Ectodermal cell (in vitro differentiated cells): ENCODE measurements around the gene SIX2.
A peak's percentile ranks its signal among the peaks of the same experiment; 100 is the strongest.

Experiments
- H3K27ac ChIP-seq: 2 replicates; pipeline ENCODE4 v1.7.0; 2013; ENCODE audit warnings: mild to moderate bottlenecking, low read depth, low read length; ENCODE audit not compliant: insufficient read depth, poor library complexity, severe bottlenecking
- H3K27me3 ChIP-seq: 2 replicates; pipeline ENCODE4 v1.7.0; 2013; ENCODE audit warnings: mild to moderate bottlenecking, low read length; ENCODE audit not compliant: insufficient read depth, control insufficient read depth, poor library complexity, severe bottlenecking
- H3K36me3 ChIP-seq: one replicate; pipeline ENCODE4 v1.7.0; 2013; ENCODE audit warnings: low read length; ENCODE audit not compliant: control insufficient read depth, insufficient read depth
- H3K4me1 ChIP-seq: one replicate; pipeline ENCODE4 v1.7.0; 2013; ENCODE audit warnings: low read length; ENCODE audit not compliant: control insufficient read depth, insufficient read depth
- H3K4me3 ChIP-seq: 2 replicates; pipeline ENCODE4 v1.7.0; 2013; ENCODE audit warnings: low read depth, low read length, control low read depth; ENCODE audit not compliant: insufficient read depth
- H3K9me3 ChIP-seq: 2 replicates; pipeline ENCODE4 v1.7.0; 2013; ENCODE audit warnings: mild to moderate bottlenecking, low read length, moderate library complexity; ENCODE audit not compliant: control insufficient read depth
- WGBS, 2 experiments: methylation state at CpG; one replicate each; pipeline ENCODE4 v1.1.7; 2013; ENCODE audit warnings: missing lambda C conversion rate in 2 of 2; 5-methylcytosine and 5-hydroxymethylcytosine counted together

Gene SIX2

DNA sequence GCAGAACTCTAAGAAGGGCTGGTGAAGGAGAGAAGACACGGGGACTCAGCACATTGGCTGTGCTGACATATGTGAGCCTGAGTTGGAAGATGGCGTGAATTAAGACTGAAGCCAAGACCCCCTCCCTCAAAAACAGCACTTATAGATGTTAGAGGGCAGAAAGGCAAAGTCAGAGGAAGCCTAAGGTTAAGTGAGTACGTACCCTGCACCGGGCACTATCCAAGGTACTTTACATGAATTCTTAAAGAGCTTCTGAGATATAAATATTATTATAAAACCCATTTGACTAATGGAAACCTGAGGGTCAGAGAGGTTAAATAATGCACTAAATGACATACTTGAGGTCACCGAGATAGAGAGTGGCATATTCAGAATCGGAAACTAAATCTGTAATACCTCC lies 42.2 kb downstream of the SIX2 start:
- Histone ChIP-seq H3K36me3 (no peaks in the 10 kb centered on the region), H3K27ac (no peak overlapping the region), H3K4me1 (peaks cover 6% of the 10 kb centered on the region), H3K4me3 (no peak overlapping the region), H3K27me3 (no peaks in the 10 kb centered on the region), H3K9me3 (no peaks in the 10 kb centered on the region)
- WGBS, 2 experiments, result 82 to 84% methylated on average over 5 of the region's 6 CpGs

- no peaks in the 10 kb centered on the region for H3K9me3 ChIP-seq
- 71 to 100% methylated on average over 1 to 2 of the region's 2 CpGs for WGBS, 2 experiments
- no peaks in the 10 kb centered on the region for H3K36me3 ChIP-seq
- H3K4me3 ChIP-seq, result no peak overlapping the region
- H3K27ac ChIP-seq, result no peak overlapping the region
- no peaks in the 10 kb centered on the region for H3K27me3 ChIP-seq
- peaks cover 6% of the 10 kb centered on the region for H3K4me1 ChIP-seq
Observed at GRCh38 chr2:44965684-44966083, 43.6 kb downstream of the SIX2 start.

DNA sequence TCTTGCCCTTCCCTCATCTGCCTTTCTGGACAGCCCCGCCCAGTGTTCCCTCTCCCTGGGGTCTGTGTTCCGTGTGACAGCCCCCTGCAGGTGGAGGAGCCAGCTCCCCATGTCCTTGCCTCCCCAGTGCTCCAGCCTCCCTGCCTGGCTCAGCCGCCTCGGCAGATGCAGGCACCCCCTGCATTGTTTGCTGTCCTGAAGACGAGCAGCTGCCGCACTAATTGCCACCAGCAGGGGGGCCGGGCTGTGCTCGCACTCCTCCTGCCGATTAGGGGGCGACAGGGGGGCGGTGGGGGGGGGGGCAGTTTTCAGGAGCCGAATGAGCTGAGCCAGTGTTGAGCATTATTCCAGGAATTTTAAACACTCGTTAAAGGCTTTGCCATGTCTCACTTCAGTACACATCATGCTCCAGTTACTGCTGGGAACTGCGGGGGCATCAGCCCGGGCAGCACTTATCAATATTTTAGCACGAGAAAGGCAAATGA lies 44.5 kb downstream of the SIX2 start:
- H3K36me3 ChIP-seq, result no peaks in the 10 kb centered on the region
- no peaks in the 10 kb centered on the region for H3K9me3 ChIP-seq
- no peak overlapping the region for H3K27ac ChIP-seq
- H3K4me1 ChIP-seq, result peaks cover 6% of the 10 kb centered on the region
- no peak overlapping the region for H3K4me3 ChIP-seq
- 17 to 20% methylated on average over 16 of the region's 16 CpGs for WGBS, 2 experiments
- H3K27me3 ChIP-seq, result no peaks in the 10 kb centered on the region

GRCh38 chr2:44962176-44962695 lies 47.0 kb downstream of the SIX2 start:
- no peaks in the 10 kb centered on the region for H3K9me3 ChIP-seq
- no peak overlapping the region for H3K4me3 ChIP-seq
- WGBS, 2 experiments, result 95 to 96% methylated on average over 5 of the region's 5 CpGs
- no peak overlapping the region for H3K27ac ChIP-seq
- peaks cover 13% of the 10 kb centered on the region for H3K27me3 ChIP-seq
- peaks cover 9% of the 10 kb centered on the region for H3K4me1 ChIP-seq
- H3K36me3 ChIP-seq, result no peaks in the 10 kb centered on the region

DNA sequence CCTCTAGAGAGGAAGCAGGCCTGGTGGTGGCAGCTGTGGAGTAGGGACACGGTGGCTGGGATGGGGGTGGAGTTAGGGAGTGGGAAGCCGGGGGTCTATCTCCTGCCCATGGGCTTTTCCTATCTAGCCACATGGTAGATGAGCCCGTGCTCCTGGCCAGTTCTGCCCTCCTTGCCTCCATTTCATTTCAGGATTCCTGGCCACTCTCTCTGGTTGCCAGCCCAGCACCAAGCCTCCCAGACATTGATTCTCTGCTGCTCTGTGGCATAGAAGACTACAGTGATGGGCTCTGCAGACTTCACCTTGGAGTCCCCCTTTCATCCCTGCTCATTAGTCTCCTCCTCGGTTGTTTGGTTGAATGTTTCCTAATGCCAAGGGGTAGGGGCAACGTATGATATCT lies 48.4 kb downstream of the SIX2 start:
- H3K27ac ChIP-seq, result no peak overlapping the region
- peaks cover 7% of the 10 kb centered on the region for H3K4me1 ChIP-seq
- H3K36me3 ChIP-seq, result no peaks in the 10 kb centered on the region
- peaks cover 26% of the 10 kb centered on the region for H3K27me3 ChIP-seq
- no peaks in the 10 kb centered on the region for H3K9me3 ChIP-seq
- no peak overlapping the region for H3K4me3 ChIP-seq
- WGBS, 2 experiments, result 85 to 91% methylated on average over 5 of the region's 5 CpGs

- peaks cover 8% of the 10 kb centered on the region for H3K4me1 ChIP-seq
- H3K9me3 ChIP-seq, result no peaks in the 10 kb centered on the region
- no peaks in the 10 kb centered on the region for H3K36me3 ChIP-seq
- 87% methylated on average over 6 of the region's 6 CpGs for WGBS, 2 experiments
- no peak overlapping the region for H3K4me3 ChIP-seq
- no peak overlapping the region for H3K27ac ChIP-seq
- H3K27me3 ChIP-seq, result peaks cover 37% of the 10 kb centered on the region
Observed at GRCh38 chr2:44959855-44960254, 49.4 kb downstream of the SIX2 start.

DNA sequence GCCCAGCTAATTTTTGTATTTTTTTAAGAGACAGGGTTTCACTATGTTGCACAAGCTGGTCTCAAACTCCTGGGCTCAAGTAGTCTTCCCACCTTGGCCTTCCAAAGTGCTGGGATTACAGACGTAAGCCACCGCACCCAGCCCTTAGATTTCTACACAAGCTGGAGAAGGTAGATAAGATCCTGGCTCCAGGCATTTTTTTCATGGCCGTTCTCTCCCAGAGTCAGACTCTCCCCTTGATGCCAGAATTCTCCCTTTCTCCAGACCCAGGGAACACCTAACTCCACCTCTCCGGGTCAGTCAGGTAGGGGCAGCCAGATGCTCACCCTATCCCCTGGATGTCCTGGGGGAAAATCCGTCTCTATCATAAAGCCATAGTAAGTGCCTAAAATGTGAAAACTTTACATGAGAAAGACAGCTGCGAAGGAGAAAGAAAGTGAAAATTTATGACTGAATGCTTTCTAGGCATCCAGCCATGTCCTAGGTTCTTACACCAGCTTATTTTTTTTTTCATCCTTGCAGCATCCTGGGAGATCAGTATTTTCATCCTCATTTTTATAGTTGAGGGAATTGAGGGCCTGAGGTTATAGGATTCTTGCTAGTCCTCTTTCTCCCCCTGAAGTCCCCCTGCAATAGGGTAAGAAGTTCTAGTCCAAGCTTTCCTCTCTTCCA lies 51.5 kb downstream of the SIX2 start:
- Histone ChIP-seq H3K9me3 (no peaks in the 10 kb centered on the region), H3K4me1 (peaks cover 20% of the 10 kb centered on the region), H3K27me3 (peaks cover 57% of the 10 kb centered on the region), H3K36me3 (no peaks in the 10 kb centered on the region), H3K27ac (no peak overlapping the region), H3K4me3 (no peak overlapping the region)
- WGBS, 2 experiments, result 92% methylated on average over 6 of the region's 6 CpGs

- Histone ChIP-seq H3K4me3 (no peak overlapping the region), H3K9me3 (no peaks in the 10 kb centered on the region), H3K27me3 (peaks cover 67% of the 10 kb centered on the region), H3K27ac (no peak overlapping the region), H3K36me3 (no peaks in the 10 kb centered on the region), H3K4me1 (peaks cover 22% of the 10 kb centered on the region)
- 93 to 100% methylated on average over 1 of the region's 1 CpG for WGBS, 2 experiments
Observed at GRCh38 chr2:44956843-44957242, 52.4 kb downstream of the SIX2 start.

GRCh38 chr2:44955593-44956392 lies 53.5 kb downstream of the SIX2 start:
- Histone ChIP-seq H3K4me3 (peak overlapping the region; percentile 23), H3K27me3 (peaks cover 77% of the 10 kb centered on the region), H3K27ac (no peak overlapping the region), H3K9me3 (no peaks in the 10 kb centered on the region), H3K36me3 (no peaks in the 10 kb centered on the region), H3K4me1 (peaks cover 22% of the 10 kb centered on the region)
- 10% methylated on average over 38 of the region's 38 CpGs for WGBS, 2 experiments
